IMR-90 (cell line): Measurements from ENCODE around the gene RALA. TPM values are rescaled to one million over a fixed set of nuclear protein-coding genes. Genes with fewer than 3 reads are reported as not detected.

Experiments
- ATAC-seq: fragments of 200-7000 bp; cut with Tn5 transposase; 2 replicates; pipeline ENCODE4 v1.9.1; 2020; ENCODE audit warnings: low read depth, mild to moderate bottlenecking, moderate library complexity
- BruUV-seq: library from RNA; stranded (reverse); fragments of 400-500 nt; replicated peaks from 2 replicates; lab custom pipeline; 2021; lab: Mats Ljungman, UMichigan
- CTCF ChIA-PET: fragments of 300-600 bp; formaldehyde crosslinking; extraction: SDS; loops from one replicate; lab custom pipeline; 2021; ENCODE audit warnings: antibody characterized with exemption; lab: Yijun Ruan, JAX
- POLR2A ChIA-PET: fragments of 300-600 bp; sonication (Branson Sonifier 250); formaldehyde crosslinking; loops from one replicate; lab custom pipeline; 2022; ENCODE audit warnings: antibody characterized with exemption; ENCODE audit not compliant: unreplicated experiment; lab: Charles Lee
- DNase-seq: peaks from one replicate; pipeline ENCODE4 v3.0.0; 2013
- H2AFZ ChIP-seq: replicated peaks from 2 replicates; pipeline ENCODE3; 2013; ENCODE audit warnings: low read length, mild to moderate bottlenecking; ENCODE audit not compliant: poor library complexity
- H2AK5ac ChIP-seq: 2 replicates; pipeline ENCODE4 v1.6.1; 2013; ENCODE audit warnings: low read depth, low read length, inconsistent platforms
- H2AK9ac ChIP-seq: replicated peaks from 2 replicates; pipeline ENCODE3; 2013; ENCODE audit warnings: mild to moderate bottlenecking, low read depth, low read length, moderate library complexity; ENCODE audit not compliant: poor library complexity
- H2BK120ac ChIP-seq: 2 replicates; pipeline ENCODE4 v1.6.1; 2013; ENCODE audit warnings: low read depth, low read length, inconsistent platforms
- H2BK15ac ChIP-seq: 3 replicates; pipeline ENCODE4 v1.6.1; 2013; ENCODE audit warnings: low read depth, low read length, inconsistent platforms
- H2BK20ac ChIP-seq: 2 replicates; pipeline ENCODE4 v1.6.1; 2013; ENCODE audit warnings: low read depth, mild to moderate bottlenecking, inconsistent platforms, low read length, moderate library complexity
- H2BK5ac ChIP-seq: 2 replicates; pipeline ENCODE4 v1.6.1; 2013; ENCODE audit warnings: mild to moderate bottlenecking, low read depth, low read length, inconsistent platforms; ENCODE audit not compliant: poor library complexity, severe bottlenecking
- H3K14ac ChIP-seq: replicated peaks from 2 replicates; pipeline ENCODE4 v1.6.1; 2013; ENCODE audit warnings: low read depth, low read length, inconsistent platforms
- H3K18ac ChIP-seq: 2 replicates; pipeline ENCODE4 v1.6.1; 2013; ENCODE audit warnings: low read depth, low read length, control low read depth
- H3K23ac ChIP-seq: 2 replicates; pipeline ENCODE4 v1.6.1; 2013; ENCODE audit warnings: low read depth, low read length, inconsistent platforms
- H3K27ac ChIP-seq: 2 replicates; pipeline ENCODE4 v1.5.1; 2013; ENCODE audit warnings: mild to moderate bottlenecking, control low read depth, low read length; ENCODE audit not compliant: insufficient read depth
- H3K27me3 ChIP-seq: 2 replicates; pipeline ENCODE4 v1.6.1; 2013; ENCODE audit warnings: low read length; ENCODE audit not compliant: control insufficient read depth, insufficient read depth
- H3K36me3 ChIP-seq: 2 replicates; pipeline ENCODE4 v1.6.1; 2013; ENCODE audit warnings: low read length, mixed read lengths; ENCODE audit not compliant: control insufficient read depth, insufficient read depth
- H3K4ac ChIP-seq: 2 replicates; pipeline ENCODE4 v1.6.1; 2013; ENCODE audit warnings: low read depth, low read length, inconsistent platforms
- H3K4me1 ChIP-seq: 2 replicates; pipeline ENCODE4 v1.6.1; 2013; ENCODE audit warnings: low read length, mixed read lengths; ENCODE audit not compliant: control insufficient read depth, insufficient read depth
- H3K4me2 ChIP-seq: 2 replicates; pipeline ENCODE4 v1.6.1; 2013; ENCODE audit warnings: low read depth, mild to moderate bottlenecking, control low read depth, low read length, moderate library complexity
- H3K4me3 ChIP-seq: 2 replicates; pipeline ENCODE4 v1.5.1; 2013; ENCODE audit warnings: low read depth, mild to moderate bottlenecking, control low read depth, low read length, moderate library complexity; ENCODE audit not compliant: insufficient read depth
- H3K56ac ChIP-seq: 2 replicates; pipeline ENCODE4 v1.6.1; 2013; ENCODE audit warnings: low read length, inconsistent platforms; ENCODE audit not compliant: insufficient read depth; ENCODE audit errors: extremely low read depth
- H3K79me1 ChIP-seq, 2 experiments: 2 replicates each; pipeline ENCODE4 v1.6.1; 2013; ENCODE audit warnings: low read length in 2 of 2, inconsistent platforms in 1 of 2, low read depth in 1 of 2
- H3K9ac ChIP-seq: 2 replicates; pipeline ENCODE4 v1.6.1; 2013; ENCODE audit warnings: low read depth, low read length, control low read depth
- H3K9me1 ChIP-seq: 2 replicates; pipeline ENCODE4 v1.6.1; 2013; ENCODE audit warnings: low read length, inconsistent platforms; ENCODE audit not compliant: insufficient read depth
- H3K9me3 ChIP-seq: 2 replicates; pipeline ENCODE4 v1.6.1; 2013; ENCODE audit warnings: low read length; ENCODE audit not compliant: control insufficient read depth, insufficient read depth
- H4K20me1 ChIP-seq: 2 replicates; pipeline ENCODE4 v1.6.1; 2013; ENCODE audit warnings: low read length, inconsistent platforms; ENCODE audit not compliant: insufficient read depth
- H4K5ac ChIP-seq: 2 replicates; pipeline ENCODE4 v1.6.1; 2013; ENCODE audit warnings: mild to moderate bottlenecking, low read depth, low read length, control low read depth
- H4K8ac ChIP-seq, 2 experiments: 2 replicates each; pipeline ENCODE4 v1.6.1; 2013; ENCODE audit warnings: low read depth in 2 of 2, low read length in 2 of 2, control low read depth in 1 of 2, inconsistent platforms in 1 of 2
- H4K91ac ChIP-seq: 2 replicates; pipeline ENCODE4 v1.6.1; 2013; ENCODE audit warnings: low read depth, low read length, inconsistent platforms; ENCODE audit not compliant: insufficient read depth
- CEBPB ChIP-seq: IDR thresholded peaks from 2 replicates; pipeline ENCODE4 v1.6.1; 2012; ENCODE audit warnings: low read depth, low read length, improper control_type of control experiment
- CHD1 ChIP-seq: IDR thresholded peaks from 2 replicates; pipeline ENCODE4 v1.6.1; 2012; ENCODE audit warnings: low read depth, low read length, improper control_type of control experiment
- FOS ChIP-seq: fragments of 150-350 bp; IDR thresholded peaks from 2 replicates; pipeline ENCODE4 v1.6.1; 2016; ENCODE audit warnings: low read depth, low read length
- MAZ ChIP-seq: IDR thresholded peaks from 2 replicates; pipeline ENCODE4 v1.6.1; 2012; ENCODE audit warnings: low read depth, mild to moderate bottlenecking, low read length, improper control_type of control experiment, moderate library complexity, borderline replicate concordance
- MXI1 ChIP-seq: IDR thresholded peaks from 2 replicates; pipeline ENCODE4 v1.6.1; 2012; ENCODE audit warnings: low read depth, mild to moderate bottlenecking, low read length, moderate library complexity, borderline replicate concordance
- NFE2L2 ChIP-seq: fragments of 150-350 bp; IDR thresholded peaks from 2 replicates; pipeline ENCODE4 v1.6.1; 2016; ENCODE audit warnings: low read depth, mild to moderate bottlenecking, low read length
- POLR2A ChIP-seq: IDR thresholded peaks from 2 replicates; pipeline ENCODE4 v1.6.1; 2012; ENCODE audit warnings: mild to moderate bottlenecking, low read depth, low read length
- RAD21 ChIP-seq: IDR thresholded peaks from 2 replicates; pipeline ENCODE4 v1.6.1; 2012; ENCODE audit warnings: low read length, improper control_type of control experiment
- RCOR1 ChIP-seq: IDR thresholded peaks from 2 replicates; pipeline ENCODE4 v1.6.1; 2012; ENCODE audit warnings: mild to moderate bottlenecking, low read length, improper control_type of control experiment; ENCODE audit not compliant: insufficient replicate concordance
- SMC3 ChIP-seq: fragments of 150-350 bp; IDR thresholded peaks from 2 replicates; pipeline ENCODE4 v1.6.1; 2016; ENCODE audit warnings: low read depth, mild to moderate bottlenecking, antibody characterized with exemption, low read length, moderate library complexity
- WGBS, 2 experiments: methylation state at CpG; one replicate each; pipeline versions ENCODE4 v1.1.5 to v1.1.7; 2013; ENCODE audit warnings: missing lambda C conversion rate in 2 of 2; ENCODE audit not compliant: insufficient read length in 1 of 2; ENCODE audit errors: extremely low coverage in 2 of 2; 5-methylcytosine and 5-hydroxymethylcytosine counted together
- dilution Hi-C: fragments of 300-500 bp; cut with HindIII; formaldehyde crosslinking; loops from one replicate; pipeline ENCODE4 v1.14.3; 2018; ENCODE audit warnings: low sequenced_read_pairs; ENCODE audit not compliant: unreplicated experiment
- in situ Hi-C: fragments of 300-500 bp; cut with MboI; formaldehyde crosslinking; loops from 3 replicates; pipeline ENCODE4 v1.14.3; 2019; ENCODE audit warnings: low sequenced_read_pairs, inconsistent platforms, mixed read lengths
- intact Hi-C: fragments of 100-400 bp; cut with micrococcal nuclease; formaldehyde crosslinking; loops from 2 replicates; pipeline ENCODE4 v1.10.0; 2022
- polyA plus RNA-seq, 3 experiments: library from polyadenylated mRNA; depleted of rRNA; stranded (reverse); fragments of >200 nt; gene quantifications; 2 replicates each; pipeline ENCODE4 v1.2.3, GENCODE V29; 2012; ENCODE audit warnings: low replicate concordance in 1 of 3
- total RNA-seq: library from RNA; depleted of rRNA; stranded (reverse); fragments of >200 nt; gene quantifications from 2 replicates; pipeline ENCODE4 v1.2.3, GENCODE V29; 2012

Gene RALA
- total and polyA plus RNA-seq, 2 of the 4 experiments (the other 2 are of a cell fraction): 7.7 to 20.5 TPM

DNA sequence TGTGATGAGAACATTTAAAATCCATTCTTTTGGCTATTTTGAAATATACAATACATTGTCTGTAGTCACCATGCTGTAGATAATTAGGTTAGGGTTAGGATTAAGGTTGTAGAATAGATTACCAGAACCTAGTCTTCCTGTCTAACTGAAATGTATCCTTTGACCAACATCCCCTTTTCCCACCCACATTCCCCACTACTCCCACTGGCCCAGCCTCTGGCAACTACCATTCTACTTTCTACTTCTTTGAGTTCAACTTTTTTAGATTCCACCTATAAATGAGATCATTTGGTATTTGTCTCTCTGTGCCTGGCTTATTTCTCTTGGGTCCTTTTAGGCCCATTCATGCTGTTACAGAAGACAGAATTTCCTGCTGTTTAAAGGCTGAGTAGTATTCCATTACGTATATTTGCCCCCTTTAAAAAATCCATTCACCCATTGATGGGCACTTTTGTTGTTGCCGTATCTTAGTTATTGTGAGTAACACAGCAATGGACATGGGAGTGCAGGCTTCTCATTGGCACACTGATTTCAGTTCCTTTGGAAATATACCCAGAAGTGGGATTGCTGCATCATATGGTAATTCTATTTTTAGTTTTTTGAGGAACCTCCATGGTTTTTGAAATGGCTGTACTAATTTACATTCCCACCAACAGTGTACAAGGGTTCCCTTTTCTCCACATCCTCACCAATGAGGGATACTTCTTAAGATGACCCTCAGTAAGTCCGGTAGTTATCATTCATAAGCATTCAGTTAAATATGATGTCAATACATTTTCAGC, 104.0 kb downstream of the RALA start:
- Histone ChIP-seq H3K23ac (no peak overlapping the region), H2BK5ac (no peak overlapping the region), H3K4me3 (no peak overlapping the region), H2AK5ac (no peak overlapping the region), H4K5ac (no peak overlapping the region), H3K27ac (no peak overlapping the region), H3K14ac (no peak overlapping the region), H3K4me1 (no peaks in the 10 kb centered on the region), H3K18ac (no peak overlapping the region), H2BK15ac (no peak overlapping the region), H3K36me3 (no peaks in the 10 kb centered on the region), H3K9me3 (no peaks in the 10 kb centered on the region), H3K56ac (no peak overlapping the region), H2AFZ (no peak overlapping the region), H4K8ac (no peak overlapping the region), H2BK120ac (no peak overlapping the region), H2BK20ac (no peak overlapping the region), H3K27me3 (no peaks in the 10 kb centered on the region), H3K4ac (no peak overlapping the region), H3K4me2 (no peak overlapping the region), H4K20me1 (no peaks in the 10 kb centered on the region), H3K9ac (no peak overlapping the region), H2AK9ac (no peak overlapping the region), H4K91ac (no peak overlapping the region), H3K9me1 (no peaks in the 10 kb centered on the region; the same call in 1 of the 2 replicates), H3K79me1 (no peaks in the 10 kb centered on the region)
- ChIA-PET POLR2A (no interaction called here), CTCF (no interaction called here)
- no TSS peak for BruUV-seq
- no peak for DNase-seq
- ATAC-seq: no peak
- in situ Hi-C loops (loop anchor here (25.0 kb wide), 1 partner anchor 890 kb away; no protein-coding TSS in a partner anchor), intact Hi-C loops (no loop called here), dilution Hi-C loops (no loop called here)
- no CpG with 5 or more reads among the region's 3 CpGs for WGBS, 2 experiments
- TF ChIP-seq FOS: no peak
- no peak for TF ChIP-seq MAZ
- TF ChIP-seq RCOR1: no peak
- TF ChIP-seq NFE2L2: no peak
- no peak for TF ChIP-seq SMC3
- TF ChIP-seq CEBPB: no peak
- TF ChIP-seq RAD21: no peak
- no peak for TF ChIP-seq CHD1
- TF ChIP-seq POLR2A: no peak
- no peak for TF ChIP-seq MXI1
